HG03442 (cell line): ENCODE results near the gene HES3.

Experiments used
- ATAC-seq: cut with Tn5 transposase; IDR thresholded peaks from one replicate; pipeline ENCODE4 v1.9.1; 2021; ENCODE audit warnings: mild to moderate bottlenecking, moderate library complexity; ENCODE audit not compliant: unreplicated experiment

The HES3 gene

DNA sequence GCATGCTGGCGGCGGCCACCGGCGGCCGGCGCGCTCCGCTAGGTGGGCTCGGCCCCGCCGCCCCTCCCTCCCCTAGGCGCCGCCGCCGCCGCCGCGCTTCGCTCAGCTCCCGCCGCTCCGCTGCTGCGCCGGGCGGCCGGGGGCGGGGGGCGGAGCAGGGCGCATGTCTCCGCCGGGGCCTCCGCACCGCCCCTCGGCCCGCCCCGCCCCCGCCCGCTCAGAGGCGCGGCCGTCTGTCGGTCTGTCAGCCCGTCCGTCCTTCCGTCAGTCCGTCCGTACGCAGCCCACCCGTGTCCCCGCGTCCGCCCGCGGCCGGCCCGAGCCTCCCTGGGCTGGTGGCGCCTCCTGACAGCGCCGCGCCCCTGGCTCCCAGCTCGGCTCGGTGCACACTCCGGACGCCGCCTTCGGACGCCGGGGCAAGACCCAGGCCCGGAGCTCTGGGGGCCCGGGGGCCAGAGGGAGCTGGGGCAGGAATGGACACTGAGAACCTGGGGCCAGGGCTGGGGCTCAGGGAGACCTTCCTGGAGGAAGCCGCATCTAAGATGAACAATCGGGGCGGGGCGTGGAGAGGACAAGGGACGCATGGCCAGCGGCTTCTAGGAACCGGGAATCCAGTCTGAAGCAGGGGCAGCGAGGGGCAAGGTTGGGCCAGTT, 17.1 kb downstream of the HES3 start, which contains the start of gene GPR153:
TSS of gene GPR153 (minus strand) at position 138 of the 654 bp plus-strand sequence. CDS start 6,193 bp downstream, outside the sequence.
- ATAC-seq = peak; percentile 35

- no peak for ATAC-seq
Observed at GRCh38 chr1:6261615-6261995, 17.6 kb downstream of the HES3 start.

DNA sequence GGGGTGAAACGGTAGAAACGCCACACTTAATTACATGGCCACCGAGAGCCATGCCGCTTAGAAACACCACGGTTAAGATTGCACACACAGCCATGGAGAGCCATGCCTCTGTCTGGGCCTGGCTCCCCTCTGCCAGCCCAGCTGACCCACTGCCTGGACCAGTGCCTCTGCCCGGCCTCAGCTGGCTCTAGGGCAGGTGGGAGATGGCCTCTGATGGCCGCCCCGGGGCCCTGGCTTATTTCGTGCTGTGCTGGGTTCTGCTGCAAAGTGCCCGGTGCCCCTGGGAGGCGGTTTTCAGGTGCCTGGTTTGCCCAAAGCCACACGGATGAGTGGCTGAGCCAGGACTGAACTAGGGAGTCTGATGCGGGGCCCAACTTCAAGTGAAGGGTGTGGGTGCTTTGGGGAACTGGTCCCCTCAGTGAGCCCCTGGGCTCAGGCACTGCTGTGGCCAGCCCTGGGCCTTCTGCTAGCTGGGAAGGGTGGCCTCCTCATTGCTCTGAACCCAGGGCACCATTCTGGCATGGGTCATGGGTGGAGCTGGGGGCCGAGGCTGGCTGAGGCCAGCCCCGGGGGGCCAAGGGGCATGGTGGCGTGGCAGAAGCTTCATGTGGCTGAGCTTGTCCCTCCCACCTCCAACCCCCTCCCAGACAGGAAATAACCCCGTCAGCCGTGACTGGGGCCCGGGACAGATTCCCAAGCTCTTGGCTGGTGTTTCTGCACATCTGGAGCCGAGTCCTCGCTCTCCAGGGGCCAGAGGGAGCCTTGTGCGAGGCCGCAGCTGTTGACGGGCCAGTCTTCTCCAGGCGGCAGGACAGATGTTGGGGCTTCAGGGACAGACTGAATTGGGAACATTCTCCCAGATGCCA, 18.8 kb downstream of the HES3 start:
- no peak for ATAC-seq

DNA sequence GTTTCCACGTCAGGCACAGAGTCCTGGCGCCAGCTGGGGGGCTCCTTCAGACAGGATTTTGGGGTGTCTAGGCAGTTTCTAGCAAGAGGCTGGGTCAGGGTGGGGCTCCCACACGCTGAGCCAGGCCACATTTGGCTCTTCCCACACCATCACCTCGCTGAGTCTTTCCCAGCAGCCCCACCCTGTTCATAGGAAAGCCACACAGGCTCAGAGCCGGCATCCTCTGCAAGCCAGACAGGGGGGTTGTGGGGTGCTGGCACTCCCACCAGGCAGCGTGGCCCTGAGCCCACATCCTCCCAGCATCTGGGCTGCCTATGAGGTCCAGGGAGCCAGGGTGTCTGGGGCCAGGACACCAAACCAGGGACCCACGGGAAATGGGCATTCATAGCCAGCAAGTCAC, 19.7 kb downstream of the HES3 start:
- ATAC-seq = no peak

DNA sequence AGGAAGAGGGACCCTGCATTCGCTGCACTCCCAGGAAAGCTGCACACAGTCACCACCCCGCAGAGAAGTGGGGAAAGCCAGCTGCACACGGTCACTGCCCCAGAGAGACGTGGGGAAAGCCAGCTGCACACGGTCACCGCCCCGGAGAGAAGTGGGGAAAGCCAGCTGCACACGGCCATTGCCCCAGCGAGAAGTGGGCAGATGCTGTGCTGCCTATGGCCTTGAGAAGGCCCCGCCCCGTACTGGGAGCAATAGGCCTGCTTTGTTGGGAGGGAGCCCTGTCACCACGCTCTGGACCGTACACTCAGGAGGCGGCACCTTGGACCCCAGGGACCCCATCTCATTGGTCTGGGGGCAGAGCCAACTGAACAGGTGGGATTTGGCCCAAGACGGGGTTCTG, 21.2 kb downstream of the HES3 start:
- ATAC-seq = no peak

GRCh38 chr1:6266641-6267040, 22.7 kb downstream of the HES3 start:
- no peak for ATAC-seq

GRCh38 chr1:6267686-6268322, 23.8 kb downstream of the HES3 start:
- no peak for ATAC-seq

- no peak for ATAC-seq
Observed at GRCh38 chr1:6268415-6268814, 24.4 kb downstream of the HES3 start.

- no peak for ATAC-seq
Observed at GRCh38 chr1:6269296-6269695, 25.3 kb downstream of the HES3 start.

DNA sequence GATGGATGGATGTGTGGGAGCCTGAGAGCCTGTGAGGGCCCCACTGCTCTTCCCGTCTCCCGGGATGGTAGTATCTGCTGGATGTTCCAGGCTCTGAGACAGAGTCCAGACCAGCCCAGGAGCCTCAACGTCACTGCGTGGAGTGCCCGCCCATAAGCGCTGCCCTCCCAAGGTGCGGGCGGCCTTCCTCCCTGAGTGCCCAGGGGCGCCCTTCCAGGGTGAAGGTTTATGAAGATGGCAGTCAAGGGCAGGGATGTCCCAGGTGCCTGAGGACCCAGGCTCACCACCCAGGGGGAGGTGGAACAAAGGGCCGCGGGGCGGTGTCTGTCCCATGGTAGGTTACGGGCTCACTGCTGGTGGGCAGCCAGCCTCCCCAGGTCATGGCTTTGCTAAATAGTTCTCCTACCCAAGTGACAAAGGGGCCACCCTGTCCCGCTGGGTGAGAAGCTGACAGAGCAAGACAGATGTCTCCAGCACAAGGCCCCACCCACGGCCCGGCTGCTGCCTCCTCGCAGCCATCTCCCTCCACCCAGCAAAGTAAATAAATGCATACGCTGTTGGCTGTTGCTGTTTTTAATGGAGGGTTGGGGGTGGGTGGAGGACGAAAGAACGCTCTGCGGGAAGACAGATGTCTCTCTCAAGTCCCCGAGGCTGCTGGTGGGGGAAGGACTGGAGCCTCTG, 25.9 kb downstream of the HES3 start:
- ATAC-seq = no peak

- ATAC-seq = no peak
Observed at GRCh38 chr1:6270401-6270800, 26.4 kb downstream of the HES3 start.

- no peak for ATAC-seq
Observed at GRCh38 chr1:6271006-6271405, 27.0 kb downstream of the HES3 start.

DNA sequence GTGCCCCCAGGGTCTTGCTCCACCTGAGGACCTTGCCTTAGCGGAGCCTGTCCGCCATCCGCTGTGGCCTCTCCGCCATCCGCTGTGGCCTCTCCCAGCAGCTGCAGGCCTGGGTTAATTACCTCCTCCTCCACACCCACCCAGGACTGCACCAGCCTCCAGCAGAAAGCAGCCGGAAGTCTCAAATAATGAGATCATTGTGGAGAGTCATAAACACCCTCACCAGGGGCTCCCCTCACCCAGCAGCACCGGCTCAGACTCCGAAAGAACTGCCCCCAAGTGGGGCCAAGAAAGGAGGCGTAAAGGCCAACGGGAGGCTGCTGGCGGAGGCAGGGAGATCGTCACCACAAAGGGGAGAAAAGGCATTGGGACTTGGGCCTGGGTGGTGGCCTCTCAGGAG, 27.6 kb downstream of the HES3 start:
- ATAC-seq = no peak

- ATAC-seq = no peak
Observed at GRCh38 chr1:6272452-6272851, 28.5 kb downstream of the HES3 start.

GRCh38 chr1:6272868-6273267, 28.9 kb downstream of the HES3 start:
- ATAC-seq = no peak

- ATAC-seq = no peak
Observed at GRCh38 chr1:6273380-6273891, 29.5 kb downstream of the HES3 start.

- no peak for ATAC-seq
Observed at GRCh38 chr1:6274102-6274501, 30.1 kb downstream of the HES3 start.

GRCh38 chr1:6274622-6275139, 30.7 kb downstream of the HES3 start:
- no peak for ATAC-seq

- no peak for ATAC-seq
Observed at GRCh38 chr1:6275826-6276782, 32.1 kb downstream of the HES3 start.
